MM.1S (cell line): ENCODE results near the gene PDCD1.
"Not testable (repeated sequence)": the region's sequence is repeated elsewhere in the genome, so short reads cannot be mapped to it uniquely, and the experiment has no call there.

Experiments used
- DNase-seq: peaks from one replicate; pipeline ENCODE4 v3.0.0-alpha.2; 2015
- H2AFZ ChIP-seq: fragments of 300-600 bp; sonication (generic); 2 replicates; pipeline ENCODE4 v1.6.0; 2016; ENCODE audit warnings: antibody characterized with exemption, low read length
- H3F3A ChIP-seq: fragments of 300-600 bp; sonication (generic); 2 replicates; pipeline ENCODE4 v1.6.1; 2016; ENCODE audit warnings: mild to moderate bottlenecking, antibody characterized with exemption, low read length, moderate library complexity, mixed read lengths; ENCODE audit not compliant: insufficient read depth
- H3K27ac ChIP-seq: fragments of 300-600 bp; sonication (generic); 2 replicates; pipeline ENCODE4 v1.5.1; 2016; ENCODE audit warnings: mild to moderate bottlenecking, low read length
- H3K27me3 ChIP-seq: fragments of 300-600 bp; sonication (generic); replicated peaks from 2 replicates; pipeline ENCODE4 v1.6.0; 2016; ENCODE audit warnings: low read length; ENCODE audit not compliant: insufficient read depth
- H3K36me3 ChIP-seq: fragments of 300-600 bp; sonication (generic); replicated peaks from 2 replicates; pipeline ENCODE4 v1.6.1; 2016; ENCODE audit warnings: mild to moderate bottlenecking, low read length, mixed read lengths; ENCODE audit not compliant: insufficient read depth
- H3K4me1 ChIP-seq: fragments of 300-600 bp; sonication (generic); 2 replicates; pipeline ENCODE4 v1.6.1; 2016; ENCODE audit warnings: low read length, mixed read lengths
- H3K4me2 ChIP-seq: fragments of 300-600 bp; sonication (generic); 2 replicates; pipeline ENCODE4 v1.6.0; 2016; ENCODE audit warnings: low read depth, low read length
- H3K4me3 ChIP-seq: fragments of 300-600 bp; sonication (generic); 2 replicates; pipeline ENCODE4 v1.5.1; 2016; ENCODE audit warnings: low read length, mixed read lengths
- H3K79me2 ChIP-seq: fragments of 300-600 bp; sonication (generic); 2 replicates; pipeline ENCODE4 v1.6.1; 2016; ENCODE audit warnings: mixed run types, low read length, mixed read lengths
- H3K9ac ChIP-seq: fragments of 300-600 bp; sonication (generic); 2 replicates; pipeline ENCODE4 v1.6.1; 2016; ENCODE audit warnings: low read length, mixed read lengths
- H3K9me2 ChIP-seq: fragments of 300-600 bp; sonication (generic); replicated peaks from 2 replicates; pipeline ENCODE4 v1.6.1; 2016; ENCODE audit warnings: mild to moderate bottlenecking, low read length, mixed read lengths; ENCODE audit not compliant: insufficient read depth
- H3K9me3 ChIP-seq: fragments of 300-600 bp; sonication (generic); replicated peaks from 2 replicates; pipeline ENCODE4 v1.6.1; 2016; ENCODE audit warnings: mild to moderate bottlenecking, low read length, mixed read lengths; ENCODE audit not compliant: insufficient read depth
- H4K20me1 ChIP-seq: fragments of 300-600 bp; sonication (generic); 2 replicates; pipeline ENCODE4 v1.6.1; 2016; ENCODE audit warnings: mild to moderate bottlenecking, low read length, moderate library complexity, mixed read lengths; ENCODE audit not compliant: insufficient read depth
- EZH2 ChIP-seq: fragments of 300-600 bp; sonication (generic); optimal IDR thresholded peaks from 2 replicates; pipeline ENCODE3; 2017; ENCODE audit warnings: low read depth, mild to moderate bottlenecking, antibody characterized with exemption, low read length, mixed read lengths
- EZH2phosphoT487 ChIP-seq: fragments of 300-600 bp; sonication (generic); IDR thresholded peaks from 2 replicates; pipeline ENCODE4 v1.6.1; 2018; ENCODE audit warnings: antibody characterized with exemption, low read length
- TF ChIP-seq, protein P1 (sequence below): fragments of 300-600 bp; sonication (generic); IDR thresholded peaks from 2 replicates; pipeline ENCODE4 v1.5.1; 2016; ENCODE audit warnings: antibody characterized with exemption, low read length, mixed read lengths

PDCD1 gene

DNA sequence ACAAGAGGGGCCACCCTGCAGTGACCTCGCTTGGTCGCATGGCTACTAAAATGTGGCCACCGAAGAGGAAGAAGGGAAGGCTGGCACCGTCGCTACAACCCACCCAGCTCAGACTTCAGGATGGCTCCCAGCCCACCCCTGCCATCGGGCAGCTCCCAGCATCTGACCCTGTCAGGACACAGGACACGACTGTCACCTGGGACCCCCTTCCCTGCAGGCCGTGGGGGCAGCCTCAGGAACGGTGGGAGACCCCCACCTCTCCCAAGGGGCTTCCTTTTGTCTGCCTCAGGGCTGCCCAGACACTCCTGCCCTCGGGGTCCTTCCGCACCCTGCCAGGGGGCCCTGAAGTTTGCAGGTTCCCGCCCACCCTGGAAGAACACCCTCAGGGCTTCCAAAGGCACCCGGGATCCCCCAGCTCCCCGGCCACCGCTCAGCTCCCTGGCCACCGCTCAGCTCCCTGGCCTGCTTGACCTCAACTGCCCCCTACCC lies 18.5 kb upstream of the PDCD1 start:
- no peak overlapping the region for H3K9ac ChIP-seq
- H3K27me3 ChIP-seq: peaks cover 4% of the 10 kb centered on the region; the same call in 1 of the 2 replicates
- peaks cover 7% of the 10 kb centered on the region; the same call in 1 of the 2 replicates for H3F3A ChIP-seq
- H3K9me2 ChIP-seq: no peaks in the 10 kb centered on the region
- no peak for DNase-seq
- H3K79me2 ChIP-seq: no peaks in the 10 kb centered on the region
- no peak overlapping the region for H3K27ac ChIP-seq
- TF ChIP-seq EZH2 (no peak), EZH2phosphoT487 (no peak)
- TF ChIP-seq, protein P1, sequence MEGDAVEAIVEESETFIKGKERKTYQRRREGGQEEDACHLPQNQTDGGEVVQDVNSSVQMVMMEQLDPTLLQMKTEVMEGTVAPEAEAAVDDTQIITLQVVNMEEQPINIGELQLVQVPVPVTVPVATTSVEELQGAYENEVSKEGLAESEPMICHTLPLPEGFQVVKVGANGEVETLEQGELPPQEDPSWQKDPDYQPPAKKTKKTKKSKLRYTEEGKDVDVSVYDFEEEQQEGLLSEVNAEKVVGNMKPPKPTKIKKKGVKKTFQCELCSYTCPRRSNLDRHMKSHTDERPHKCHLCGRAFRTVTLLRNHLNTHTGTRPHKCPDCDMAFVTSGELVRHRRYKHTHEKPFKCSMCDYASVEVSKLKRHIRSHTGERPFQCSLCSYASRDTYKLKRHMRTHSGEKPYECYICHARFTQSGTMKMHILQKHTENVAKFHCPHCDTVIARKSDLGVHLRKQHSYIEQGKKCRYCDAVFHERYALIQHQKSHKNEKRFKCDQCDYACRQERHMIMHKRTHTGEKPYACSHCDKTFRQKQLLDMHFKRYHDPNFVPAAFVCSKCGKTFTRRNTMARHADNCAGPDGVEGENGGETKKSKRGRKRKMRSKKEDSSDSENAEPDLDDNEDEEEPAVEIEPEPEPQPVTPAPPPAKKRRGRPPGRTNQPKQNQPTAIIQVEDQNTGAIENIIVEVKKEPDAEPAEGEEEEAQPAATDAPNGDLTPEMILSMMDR: no peak
- no peaks in the 10 kb centered on the region for H4K20me1 ChIP-seq
- no peaks in the 10 kb centered on the region for H3K9me3 ChIP-seq
- no peak overlapping the region for H2AFZ ChIP-seq
- no peaks in the 10 kb centered on the region for H3K36me3 ChIP-seq
- no peak overlapping the region for H3K4me2 ChIP-seq
- no peak overlapping the region for H3K4me3 ChIP-seq
- H3K4me1 ChIP-seq: no peaks in the 10 kb centered on the region

DNA sequence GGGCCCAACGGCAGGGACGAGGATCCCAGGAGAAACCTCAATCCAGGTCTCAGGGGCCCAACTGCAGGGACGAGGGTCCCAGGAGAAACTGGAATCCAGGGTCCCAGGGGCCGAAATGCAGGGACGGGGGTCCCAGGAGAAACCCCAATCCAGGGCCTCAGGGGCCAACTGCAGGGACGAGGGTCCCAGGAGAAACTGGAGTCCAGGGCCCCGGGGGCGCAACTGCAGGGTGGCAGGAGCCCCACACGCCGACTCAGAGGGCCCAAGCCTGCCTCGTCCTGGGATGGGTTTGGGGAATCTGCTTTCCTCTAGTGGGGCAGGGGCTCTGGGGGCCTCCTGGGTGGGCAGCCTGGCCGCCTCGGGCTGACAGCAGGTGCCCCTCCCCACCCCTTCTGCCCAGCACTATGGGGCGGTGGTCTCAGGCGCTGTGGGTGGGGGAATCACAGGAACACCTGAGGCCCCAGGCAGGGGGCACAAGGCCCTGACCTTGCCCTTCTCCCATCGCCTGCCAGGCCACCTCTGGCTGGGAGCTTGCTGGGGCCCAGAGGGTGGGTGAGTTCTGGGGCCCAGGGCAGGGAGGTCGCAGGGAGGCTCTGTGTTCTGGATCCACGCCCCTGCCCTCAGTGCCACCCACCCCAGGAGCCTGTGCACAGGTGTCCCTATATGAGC lies 18.0 kb upstream of the PDCD1 start:
- H4K20me1 ChIP-seq: no peaks in the 10 kb centered on the region
- no peak for DNase-seq
- no peaks in the 10 kb centered on the region for H3K36me3 ChIP-seq
- H3K9me2 ChIP-seq: no peaks in the 10 kb centered on the region
- H3K4me3 ChIP-seq: no peak overlapping the region
- no peak overlapping the region for H3K9ac ChIP-seq
- no peaks in the 10 kb centered on the region for H3K79me2 ChIP-seq
- H2AFZ ChIP-seq: no peak overlapping the region
- peaks cover 7% of the 10 kb centered on the region; the same call in 1 of the 2 replicates for H3F3A ChIP-seq
- H3K9me3 ChIP-seq: no peaks in the 10 kb centered on the region
- TF ChIP-seq EZH2phosphoT487 (no peak), EZH2 (no peak)
- TF ChIP-seq, protein P1: no peak
- no peaks in the 10 kb centered on the region for H3K4me1 ChIP-seq
- no peak overlapping the region for H3K27ac ChIP-seq
- H3K27me3 ChIP-seq: peaks cover 10% of the 10 kb centered on the region; the same call in 1 of the 2 replicates
- H3K4me2 ChIP-seq: no peak overlapping the region

DNA sequence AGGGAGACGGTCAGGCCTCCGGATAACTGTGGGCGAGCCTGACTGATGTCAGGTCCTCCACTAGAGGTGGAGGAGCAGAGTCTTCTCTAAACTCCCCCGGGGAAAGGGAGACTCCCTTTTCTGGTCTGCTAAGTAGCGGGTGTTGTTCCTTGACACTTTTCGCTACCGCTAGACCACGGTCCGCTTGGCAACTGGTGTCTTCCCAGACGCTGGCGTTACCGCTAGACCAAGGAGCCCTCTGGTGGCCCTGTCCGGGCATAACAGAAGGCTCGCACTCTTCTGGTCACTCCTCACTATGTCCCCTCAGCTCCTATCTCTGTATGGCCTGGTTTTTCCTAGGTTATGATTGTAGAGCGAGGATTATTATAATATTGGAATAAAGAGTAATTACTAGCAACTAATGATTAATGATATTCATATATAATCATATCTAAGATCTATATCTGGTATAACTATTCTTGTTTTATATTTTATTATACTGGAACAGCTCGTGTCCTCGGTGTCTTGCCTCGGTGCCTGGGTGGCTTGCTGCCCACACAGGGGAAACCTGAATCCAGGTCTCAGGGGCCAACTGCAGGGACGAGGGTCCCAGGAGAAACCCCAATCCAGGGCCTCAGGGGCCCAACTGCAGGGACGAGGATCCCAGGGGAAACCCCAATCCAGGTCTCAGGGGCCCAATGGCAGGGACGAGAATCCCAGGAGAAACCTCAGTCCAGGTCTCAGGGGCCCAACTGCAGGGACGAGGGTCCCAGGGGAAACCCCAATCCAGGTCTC lies 17.2 kb upstream of the PDCD1 start:
- H3F3A ChIP-seq, H3K4me3 ChIP-seq, H3K9ac ChIP-seq, H3K27ac ChIP-seq, H3K4me2 ChIP-seq, H3K9me2 ChIP-seq, H3K4me1 ChIP-seq, H3K79me2 ChIP-seq, H4K20me1 ChIP-seq, H2AFZ ChIP-seq, H3K36me3 ChIP-seq, H3K9me3 ChIP-seq: not testable (repeated sequence)
- H3K27me3 ChIP-seq: peaks cover 17% of the 10 kb centered on the region
- DNase-seq: peak; percentile 41
